ENCODE measurements around the gene LCE7A.

GRCh38 chr1:152899027-152899426, 39.2 kb downstream of the LCE7A start:
- no peak for TF ChIP-seq GATA2 (IDR thresholded peaks at IDR 0.05; ENCODE audit: low read depth, low read length)
- TF ChIP-seq GATA3 (IDR thresholded peaks at IDR 0.05; ENCODE audit: low read depth, low read length): no peak
